GM12878 (cell line): ENCODE results near the gene ERG.

Experiments used
- CTCF ChIP-seq, 3 experiments: IDR thresholded peaks in 2 of 3; conservative IDR thresholded peaks in 1 of 3; 2 replicates each; pipeline ENCODE4 v1.5.1; 2011; ENCODE audit warnings: low read depth in 3 of 3, low read length in 3 of 3, mild to moderate bottlenecking in 3 of 3, control low read depth in 2 of 3, moderate library complexity in 2 of 3, inconsistent platforms in 1 of 3, mixed read lengths in 1 of 3; ENCODE audit not compliant: control insufficient read depth in 2 of 3, insufficient read depth in 1 of 3; ENCODE audit errors: extremely low read depth in 1 of 3
- EGR1 ChIP-seq, 2 experiments: IDR thresholded peaks; 1 replicate in 1 of 2; 2 replicates in 1 of 2; pipeline ENCODE4 v1.6.1; 2011 to 2012; ENCODE audit warnings: low read depth in 2 of 2, low read length in 2 of 2, borderline replicate concordance in 1 of 2, mild to moderate bottlenecking in 1 of 2, moderate library complexity in 1 of 2
- EZH2 ChIP-seq: IDR thresholded peaks from 2 replicates; pipeline ENCODE4 v1.6.1; 2012; ENCODE audit warnings: low read depth, mild to moderate bottlenecking, control low read depth, inconsistent platforms, low read length, borderline replicate concordance; ENCODE audit not compliant: control insufficient read depth
- FOXM1 ChIP-seq: IDR thresholded peaks from 2 replicates; pipeline ENCODE4 v1.6.1; 2012; ENCODE audit warnings: low read depth, mild to moderate bottlenecking, inconsistent platforms, low read length, moderate library complexity
- IRF4 ChIP-seq: IDR thresholded peaks from 2 replicates; pipeline ENCODE4 v1.6.1; 2011; ENCODE audit warnings: low read depth, low read length
- YY1 ChIP-seq: IDR thresholded peaks from 2 replicates; pipeline ENCODE4 v1.6.1; 2011; ENCODE audit warnings: low read depth, mild to moderate bottlenecking, low read length

GRCh38 chr21:38402795-38403194 lies 95.5 kb downstream of the ERG start:
- TF ChIP-seq FOXM1, result no peak
- TF ChIP-seq IRF4, result no peak
- no peak for TF ChIP-seq YY1
- no peak for TF ChIP-seq CTCF (IDR thresholded peaks at IDR 0.05 in 2 of 3, conservative IDR thresholded peaks at IDR 0.05 in 1 of 3; ENCODE audit: control insufficient read depth in 2 of 3, extremely low read depth in 1 of 3, insufficient read depth in 1 of 3, low read depth in 3 of 3, low read length in 3 of 3)
- TF ChIP-seq EZH2, result no peak
- TF ChIP-seq EGR1 (IDR thresholded peaks at IDR 0.05; ENCODE audit: borderline replicate concordance in 1 of 2, low read depth in 2 of 2, low read length in 2 of 2), result no peak
